GM21723 (cell line): ENCODE data around the gene PRKN.

Source experiments
- ATAC-seq: cut with Tn5 transposase; IDR thresholded peaks from one replicate; pipeline ENCODE4 v1.9.1; 2021; ENCODE audit warnings: mild to moderate bottlenecking, moderate library complexity; ENCODE audit not compliant: unreplicated experiment

Gene PRKN

DNA sequence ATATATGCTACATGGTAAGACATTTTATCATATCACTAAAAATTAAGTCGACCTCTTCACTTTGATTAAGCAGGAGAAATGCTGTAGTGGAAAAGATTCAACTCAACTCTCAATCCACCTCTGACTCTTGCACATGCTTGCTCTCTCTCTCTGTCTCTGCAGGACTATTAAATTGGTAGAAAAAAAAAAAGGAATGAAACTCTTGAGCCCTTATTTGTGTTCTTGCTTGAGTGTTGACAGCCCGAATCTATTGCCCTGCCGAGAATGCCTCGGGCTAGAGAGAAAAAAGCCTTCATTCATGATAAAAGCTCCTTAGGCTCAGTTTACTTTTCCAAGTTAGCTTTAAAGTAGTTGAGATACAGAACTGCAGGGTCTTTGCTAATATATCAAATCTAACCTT is 722.2 kb downstream of the PRKN start:
- no peak for ATAC-seq

DNA sequence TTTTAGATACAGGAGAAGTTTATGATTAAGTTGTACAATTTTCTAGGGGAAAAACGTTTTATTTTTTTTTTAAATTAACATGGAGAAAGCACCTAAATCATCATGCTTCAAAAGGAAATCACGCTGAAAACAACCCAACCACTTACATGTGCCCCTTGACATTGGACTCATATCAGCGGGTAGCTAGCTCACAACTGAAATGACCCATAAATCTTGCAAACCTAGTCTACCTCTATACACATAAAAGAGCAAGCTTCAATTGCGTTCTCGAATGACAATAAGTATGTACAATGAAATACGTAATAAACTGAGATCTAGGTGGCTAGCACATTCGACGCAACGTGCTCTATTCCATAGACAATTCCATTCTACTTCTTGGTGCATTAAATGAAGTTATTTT is 730.8 kb downstream of the PRKN start:
- ATAC-seq: no peak

DNA sequence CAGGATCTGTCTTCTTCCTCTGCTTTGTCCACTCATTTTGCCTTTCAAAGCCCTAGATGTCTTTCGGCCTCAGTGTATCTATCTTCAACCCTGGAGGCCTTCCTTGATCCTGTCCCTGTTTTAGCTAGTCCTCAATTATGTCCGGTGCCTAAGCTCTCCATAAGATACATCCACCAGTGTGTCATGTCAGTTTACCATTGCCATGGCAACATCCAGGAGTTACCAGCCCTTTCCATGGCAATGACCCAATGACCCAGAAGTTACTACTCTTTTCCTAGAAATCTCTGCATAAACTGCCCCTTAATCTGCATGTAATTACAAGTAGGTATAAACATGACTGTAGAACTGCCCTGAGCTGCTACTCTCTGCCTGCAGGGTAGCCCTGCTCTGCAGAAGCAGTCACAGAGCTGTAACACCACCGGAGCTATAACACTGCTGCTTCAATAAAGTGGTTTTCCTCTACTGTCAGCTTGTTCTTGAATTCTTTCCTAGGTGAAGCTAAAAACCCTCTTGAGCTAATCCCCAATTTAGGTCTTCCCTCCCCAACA is 741.6 kb downstream of the PRKN start:
- no peak for ATAC-seq

DNA sequence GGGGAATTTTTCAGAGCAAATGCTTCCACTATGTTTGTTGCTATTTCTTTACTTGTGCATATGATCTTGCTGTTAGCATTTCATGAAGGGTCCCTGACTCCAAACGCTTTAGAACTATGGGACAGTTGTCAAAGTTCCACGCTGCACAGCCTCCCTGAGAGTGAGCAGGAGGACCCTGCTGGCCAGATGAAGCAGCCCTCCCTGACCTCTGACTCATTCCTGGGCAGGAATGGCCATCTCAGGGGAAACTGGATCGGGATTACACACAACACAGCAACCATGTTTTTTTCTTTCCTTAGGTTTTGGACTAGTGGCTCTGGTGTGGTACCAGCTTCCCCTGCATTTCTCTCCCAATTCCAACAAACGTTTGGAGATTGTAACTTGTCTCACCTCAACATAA is 742.9 kb downstream of the PRKN start:
- no peak for ATAC-seq

DNA sequence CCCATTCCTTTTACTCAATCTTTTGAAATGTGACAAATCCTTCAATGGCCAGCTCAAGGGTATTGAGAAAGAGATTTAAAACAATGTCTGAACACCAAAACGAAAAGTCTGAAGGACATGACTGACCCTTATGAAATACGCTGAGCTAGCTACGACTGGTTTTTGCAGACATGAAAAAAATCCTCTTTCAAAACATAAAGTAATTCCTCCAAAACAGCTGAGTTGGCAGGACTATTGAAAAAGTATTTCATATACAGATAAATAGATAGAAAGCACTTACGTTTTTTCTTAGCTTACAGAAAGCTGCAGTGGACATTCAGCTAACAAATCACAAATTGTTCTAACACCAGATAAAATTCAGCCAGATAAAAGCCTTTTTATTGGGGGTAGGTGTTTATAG is 751.0 kb downstream of the PRKN start:
- no peak for ATAC-seq

DNA sequence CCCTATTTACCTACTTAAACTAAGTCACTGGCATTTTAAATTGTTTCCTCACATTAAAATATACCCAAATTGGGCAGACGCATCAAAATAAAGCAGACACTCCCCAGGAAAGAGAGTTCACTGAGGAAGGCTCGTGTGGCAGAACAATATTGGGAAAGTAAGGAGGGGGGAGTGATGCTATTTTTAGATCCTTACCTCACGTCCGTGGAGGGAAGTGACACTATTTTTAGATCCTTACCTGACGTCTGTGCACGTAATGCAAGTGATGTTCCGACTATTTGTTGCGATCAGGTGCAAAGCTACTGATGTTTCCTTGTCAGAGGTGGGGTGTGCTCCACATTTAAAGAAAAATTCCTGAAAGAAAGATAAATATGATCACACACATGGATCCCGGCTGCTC is 754.5 kb downstream of the PRKN start:
- ATAC-seq: no peak

DNA sequence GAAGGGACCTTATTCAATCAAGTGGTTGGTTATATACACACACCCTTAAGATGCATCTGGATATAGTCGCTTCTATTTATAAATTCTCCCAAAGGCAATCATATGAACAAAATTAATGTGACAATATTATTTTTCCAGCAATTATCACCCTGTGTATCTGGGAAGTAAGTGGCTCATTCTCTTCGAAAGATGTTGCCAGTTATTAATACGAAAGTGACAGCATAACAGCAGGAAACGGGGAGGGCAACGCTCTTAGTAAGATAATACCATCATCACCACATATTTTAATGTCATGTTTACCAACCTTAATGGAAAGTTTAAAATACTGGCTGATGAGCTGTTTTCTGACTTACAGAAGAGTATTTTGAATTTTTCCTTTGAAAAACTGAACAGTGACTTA is 756.5 kb downstream of the PRKN start:
- ATAC-seq: no peak

DNA sequence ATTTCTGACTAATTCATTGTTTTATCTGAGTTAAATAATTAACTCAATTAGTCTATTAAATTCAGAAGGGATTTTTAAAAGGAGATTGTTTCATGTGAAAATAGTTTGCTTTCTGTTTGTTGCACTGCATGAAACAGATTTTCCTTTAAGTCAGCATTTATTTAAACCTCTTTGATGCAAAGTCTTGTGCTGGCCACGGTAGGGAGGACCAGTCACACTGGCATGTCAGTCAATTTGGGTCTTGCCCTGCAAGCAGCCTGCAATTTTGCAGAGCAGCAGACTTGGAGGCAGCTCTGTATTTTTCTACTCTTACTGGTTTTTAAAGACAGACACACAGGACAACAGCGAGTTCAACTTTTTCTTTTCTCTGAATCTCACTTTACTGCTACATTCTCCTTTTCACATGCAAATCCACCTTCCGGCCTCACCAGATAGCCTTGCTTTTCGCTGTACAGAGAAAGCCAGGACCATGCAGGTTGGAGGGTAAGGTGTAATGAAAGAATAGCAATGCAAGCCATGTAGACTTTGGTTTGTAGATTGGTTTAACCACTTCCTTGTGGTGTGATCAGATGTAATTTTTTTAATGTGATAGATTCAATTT is 763.8 kb downstream of the PRKN start:
- no peak for ATAC-seq

DNA sequence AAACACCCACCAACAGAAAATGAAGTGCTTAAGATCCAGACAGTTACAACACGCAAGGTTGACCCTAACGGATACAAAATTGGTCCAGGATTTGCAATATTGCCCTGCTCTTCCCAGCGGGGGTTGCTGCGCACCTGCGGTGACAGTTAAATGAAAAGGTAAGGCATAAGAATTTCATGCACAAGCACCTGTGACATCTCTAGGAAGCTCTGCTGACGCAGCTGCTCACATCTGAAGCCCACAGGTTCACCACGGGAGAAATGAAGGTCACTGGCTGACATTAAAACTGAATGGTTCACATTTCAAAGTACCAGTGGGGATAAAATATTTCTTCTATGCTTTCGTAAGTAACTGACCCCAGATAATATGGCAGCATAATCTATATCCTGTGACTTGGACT is 764.4 kb downstream of the PRKN start:
- ATAC-seq: no peak

DNA sequence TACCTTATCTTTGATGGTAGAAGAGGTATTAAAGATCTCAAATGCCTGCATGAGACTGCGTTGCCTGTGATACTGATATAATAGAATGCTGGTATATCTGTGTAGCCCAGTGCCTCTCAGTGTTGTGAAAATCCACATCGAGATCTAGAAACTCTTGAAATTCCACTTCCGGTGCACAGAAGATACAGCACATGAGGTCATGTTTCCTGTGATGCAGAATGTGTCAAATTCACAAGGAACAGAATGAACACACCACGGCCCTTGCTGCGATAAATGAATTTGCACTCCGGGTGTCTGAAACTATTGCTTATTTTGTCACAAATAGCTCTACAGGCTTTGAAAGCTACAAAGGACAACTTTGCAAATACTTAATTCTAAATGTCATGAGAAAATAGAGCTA is 765.8 kb downstream of the PRKN start:
- no peak for ATAC-seq

DNA sequence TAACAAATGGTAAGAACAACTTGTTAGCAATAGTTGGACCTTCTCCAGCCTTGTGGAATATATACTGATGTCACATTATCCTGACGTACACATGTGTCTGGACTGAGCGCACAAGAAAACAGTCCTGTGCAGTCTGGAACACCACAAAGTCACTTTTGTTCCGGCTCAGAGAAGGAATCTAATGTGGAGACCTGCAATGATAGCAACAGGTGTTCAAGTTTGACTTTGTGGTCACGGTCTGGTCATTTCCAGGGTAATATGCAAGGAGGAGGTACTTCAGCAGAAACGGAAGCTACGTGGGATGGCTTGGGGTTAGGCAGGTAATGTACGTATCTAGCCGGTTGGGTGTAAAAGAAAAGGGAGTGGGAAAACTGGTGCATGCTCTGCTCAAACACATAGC is 766.5 kb downstream of the PRKN start:
- no peak for ATAC-seq

DNA sequence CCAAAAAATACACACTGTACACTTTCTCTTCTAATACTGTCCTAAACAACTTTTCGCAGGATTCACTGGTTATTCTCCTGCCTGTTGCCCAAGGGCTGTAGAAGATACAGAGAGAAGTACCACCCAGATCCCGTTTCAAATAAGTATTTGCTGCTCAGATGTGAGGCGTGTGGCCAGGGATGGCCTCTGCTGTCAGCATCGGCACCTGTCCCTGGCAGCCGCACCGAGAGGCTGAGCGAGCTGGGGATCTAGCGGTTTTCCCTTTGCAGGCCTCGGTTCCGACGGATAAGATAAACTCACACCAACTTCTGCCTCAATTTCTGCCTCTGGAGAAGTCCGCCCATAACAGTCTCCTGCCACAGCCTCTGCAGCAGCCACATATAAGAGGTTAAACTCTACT is 768.5 kb downstream of the PRKN start:
- ATAC-seq: no peak

DNA sequence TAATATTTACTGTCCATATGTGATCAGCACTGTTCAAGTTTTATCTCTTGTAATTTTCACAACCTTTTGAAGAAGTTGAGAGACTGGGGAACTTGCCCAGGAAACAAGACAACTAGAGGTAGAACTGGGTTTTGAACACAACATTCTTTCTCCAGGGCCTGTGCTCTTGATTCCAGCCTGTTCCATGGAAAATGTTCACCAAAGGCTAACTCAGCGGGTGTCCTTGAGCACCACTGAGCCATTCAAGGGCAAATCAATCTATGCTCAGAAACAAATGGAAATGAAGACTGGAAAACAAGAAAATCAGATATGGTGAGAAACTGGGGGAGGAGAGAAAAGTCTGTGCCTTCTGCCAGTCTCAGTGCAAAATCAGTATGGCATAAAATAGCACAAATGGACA is 771.5 kb downstream of the PRKN start:
- no peak for ATAC-seq

DNA sequence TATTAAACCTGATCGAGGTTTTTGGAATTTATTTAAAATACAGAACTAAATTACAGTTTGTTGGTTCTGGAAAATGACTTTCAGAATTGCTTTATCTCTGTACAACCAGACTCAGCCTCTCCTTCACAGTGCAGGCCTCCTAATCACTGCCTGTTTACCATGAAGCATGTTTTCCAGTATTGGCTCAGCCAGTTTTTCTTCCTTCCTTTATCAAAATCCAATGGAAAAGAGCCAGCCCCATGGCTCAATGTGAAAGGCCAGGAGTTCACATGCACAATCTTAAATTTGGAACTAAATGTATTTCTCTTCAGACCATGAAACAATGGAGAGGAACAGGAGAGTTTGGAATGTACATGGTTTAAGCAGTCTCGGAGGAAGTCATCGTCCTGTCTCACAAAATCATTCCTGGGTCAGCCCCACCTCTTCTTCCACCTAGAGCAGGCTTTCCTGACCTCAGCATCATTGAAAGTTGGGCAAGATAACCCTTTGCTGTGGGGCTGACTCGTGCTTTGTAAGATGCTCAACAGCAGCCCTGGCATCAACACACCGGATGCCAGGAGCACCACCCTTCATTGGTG is 772.8 kb downstream of the PRKN start:
- ATAC-seq: no peak

DNA sequence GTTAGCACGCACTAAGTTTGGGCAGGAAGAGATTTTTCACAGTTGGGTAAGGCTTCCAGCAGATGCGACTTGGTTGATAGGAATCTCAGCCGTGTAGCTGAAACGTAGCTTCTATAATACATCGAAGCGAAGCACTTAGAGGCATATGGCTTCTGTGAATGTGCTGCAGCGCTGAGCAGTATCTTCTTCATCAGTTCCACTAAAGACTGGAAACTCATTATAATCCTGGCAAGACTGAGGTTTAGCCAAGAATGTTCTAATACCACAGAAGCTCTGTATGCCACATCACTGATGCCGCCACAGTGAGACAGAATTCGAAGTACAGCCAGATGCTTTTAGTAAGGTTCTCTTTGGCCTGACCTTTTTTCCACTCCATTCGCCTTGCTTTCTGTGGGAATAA is 773.5 kb downstream of the PRKN start:
- ATAC-seq: no peak

DNA sequence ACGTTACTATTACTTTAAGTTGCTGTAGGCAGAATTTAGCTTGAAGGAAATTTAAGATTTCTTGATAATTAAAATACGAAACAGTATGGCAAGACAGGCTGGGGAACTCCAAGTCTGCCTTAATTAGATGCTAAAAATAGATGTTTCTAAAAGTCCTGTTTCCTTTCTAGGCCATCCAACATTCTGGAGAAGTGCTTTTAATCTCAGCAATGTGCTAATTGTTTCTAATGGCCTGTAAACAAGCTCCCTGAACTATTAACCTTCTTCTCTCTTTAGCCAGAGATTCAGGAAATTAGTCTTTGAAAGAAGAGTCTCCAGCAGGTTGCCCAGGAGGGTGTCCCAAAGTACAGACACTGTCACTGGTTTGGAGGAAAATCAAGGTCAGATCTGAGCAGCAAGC is 776.4 kb downstream of the PRKN start:
- no peak for ATAC-seq

DNA sequence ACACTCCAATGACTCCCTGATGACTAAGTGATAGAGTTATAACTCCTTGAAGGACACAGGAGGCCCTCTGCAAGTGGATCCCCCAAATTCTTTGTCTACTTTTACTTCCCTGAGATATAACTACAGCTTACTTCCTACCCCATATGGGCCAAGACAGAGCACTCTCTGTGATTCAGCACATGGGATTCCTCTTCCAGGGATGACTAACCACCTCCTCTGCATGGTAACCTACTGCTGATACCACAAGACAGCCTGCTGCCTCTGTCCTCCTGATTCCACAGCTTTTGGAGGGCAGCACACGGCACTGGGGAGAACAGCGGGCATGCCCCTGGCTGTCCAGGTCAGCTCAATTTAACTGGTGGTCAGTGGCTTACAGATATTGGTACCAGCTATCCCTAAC is 778.0 kb downstream of the PRKN start:
- ATAC-seq: no peak

DNA sequence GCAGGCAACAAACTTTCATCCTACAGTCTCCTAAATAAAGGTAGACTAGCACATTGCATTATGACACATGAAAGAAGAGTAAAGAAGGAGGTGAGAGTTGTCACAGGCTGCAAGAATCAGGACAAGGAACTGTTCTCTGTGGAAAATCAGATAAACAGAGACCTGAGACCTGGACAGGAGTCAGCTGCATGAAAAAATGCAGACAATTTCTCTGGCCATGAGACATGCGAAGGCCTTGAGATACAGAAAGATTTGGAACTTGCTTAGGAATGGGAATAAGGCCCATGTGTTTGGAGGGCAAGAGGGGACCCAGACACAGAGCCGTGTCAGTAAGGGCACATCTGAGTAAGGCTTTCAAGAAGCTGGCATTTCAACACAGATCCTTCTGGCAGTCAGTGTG is 779.1 kb downstream of the PRKN start:
- ATAC-seq: no peak

DNA sequence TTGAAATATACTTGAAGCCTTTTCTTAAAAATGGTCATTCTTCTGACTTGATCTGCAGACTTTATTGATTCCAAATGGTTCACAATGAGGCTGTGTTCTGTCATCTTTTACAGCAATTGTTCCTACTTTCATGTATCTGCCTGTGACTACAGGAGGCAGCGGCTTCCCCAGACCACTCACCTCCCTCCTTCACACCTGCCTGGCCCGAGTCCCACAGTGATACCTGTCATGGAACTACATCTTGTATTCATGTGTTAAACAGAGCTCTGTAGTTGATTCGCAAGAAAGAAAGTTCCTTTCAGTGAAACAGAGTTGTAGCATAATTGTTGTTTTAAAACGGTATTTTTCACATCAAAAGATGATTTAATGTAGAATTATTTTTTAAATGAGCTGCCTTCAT is 780.2 kb downstream of the PRKN start:
- ATAC-seq: no peak

DNA sequence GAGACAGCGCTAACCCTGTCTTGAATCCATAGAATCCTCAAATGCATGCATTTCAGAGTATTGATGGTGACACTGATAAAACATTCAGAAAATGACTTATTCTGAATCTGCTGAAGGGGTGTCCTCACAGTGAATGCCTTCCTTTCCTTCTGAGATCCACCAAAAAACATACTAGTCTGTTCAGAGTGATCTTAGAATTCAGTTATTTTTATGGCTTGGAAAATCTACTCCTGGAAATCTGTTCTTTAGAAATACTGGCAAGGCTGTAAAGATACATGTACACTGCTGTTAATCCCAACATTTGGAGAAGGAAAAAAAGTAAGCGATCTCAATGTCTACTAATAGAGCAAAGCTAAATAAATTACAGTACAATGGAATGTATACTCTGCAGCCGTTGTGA is 781.1 kb downstream of the PRKN start:
- ATAC-seq: no peak

DNA sequence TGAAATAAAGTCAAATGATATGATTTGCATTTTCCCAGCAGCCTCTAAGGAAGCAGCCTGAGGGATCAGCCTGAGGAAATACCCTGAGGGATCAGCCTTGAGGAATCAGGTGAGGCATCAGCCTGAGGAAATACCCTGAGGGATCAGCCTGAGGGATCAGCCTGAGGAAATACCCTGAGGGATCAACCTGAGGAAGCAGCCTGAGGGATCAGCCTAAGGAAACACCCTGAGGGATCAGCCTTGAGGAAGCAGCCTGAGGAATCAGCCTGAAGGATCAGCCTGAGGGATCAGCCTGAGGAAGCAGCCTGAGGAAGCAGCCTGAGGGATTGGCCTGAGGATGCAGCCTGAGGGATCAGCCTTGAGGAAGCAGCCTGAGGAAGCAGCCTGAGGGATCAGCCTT is 784.0 kb downstream of the PRKN start:
- ATAC-seq: no peak

DNA sequence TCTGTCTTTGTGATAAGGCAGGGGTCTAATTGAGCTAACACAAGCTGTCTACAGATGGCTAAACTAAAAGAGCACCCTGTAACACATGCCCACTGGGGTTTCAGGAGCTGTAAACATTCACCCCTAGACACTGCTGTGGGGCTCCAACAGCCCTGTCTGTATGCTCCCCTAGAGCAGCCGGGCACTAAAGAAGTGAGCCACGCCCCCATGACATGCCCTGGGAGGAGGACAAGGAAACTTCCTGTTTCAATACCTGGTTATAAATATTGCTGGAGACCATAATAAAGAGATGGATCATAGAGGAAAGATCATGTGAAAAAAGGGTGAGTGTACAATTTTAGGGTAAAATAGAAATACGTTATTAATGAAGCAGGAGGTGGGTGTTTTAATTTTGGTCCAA is 786.0 kb downstream of the PRKN start:
- ATAC-seq: no peak

DNA sequence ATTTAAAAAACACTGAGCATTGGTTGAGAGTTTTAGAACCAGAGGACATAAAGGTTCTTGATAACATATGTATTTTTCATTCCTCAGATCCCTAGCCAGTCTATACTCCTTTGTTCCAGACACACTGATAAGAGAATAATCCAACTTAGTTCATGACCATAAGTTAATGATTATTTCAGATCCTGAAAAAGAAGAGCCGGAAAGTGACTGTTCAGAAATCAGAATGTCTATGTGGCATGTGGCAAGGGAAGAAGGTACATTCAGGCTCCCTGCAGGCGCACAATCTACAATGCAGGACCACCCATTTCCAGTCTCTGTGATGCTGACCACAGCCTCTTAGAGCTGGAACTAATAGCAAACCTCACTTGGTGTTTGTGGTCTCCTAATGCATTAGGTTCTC is 787.0 kb downstream of the PRKN start:
- no peak for ATAC-seq
